GM19328 (cell line): ENCODE data around the gene RET.

ENCODE experiments used
- ATAC-seq: cut with Tn5 transposase; IDR thresholded peaks from one replicate; pipeline ENCODE4 v1.9.1; 2021; ENCODE audit warnings: mild to moderate bottlenecking, moderate library complexity; ENCODE audit not compliant: unreplicated experiment

The RET gene

DNA sequence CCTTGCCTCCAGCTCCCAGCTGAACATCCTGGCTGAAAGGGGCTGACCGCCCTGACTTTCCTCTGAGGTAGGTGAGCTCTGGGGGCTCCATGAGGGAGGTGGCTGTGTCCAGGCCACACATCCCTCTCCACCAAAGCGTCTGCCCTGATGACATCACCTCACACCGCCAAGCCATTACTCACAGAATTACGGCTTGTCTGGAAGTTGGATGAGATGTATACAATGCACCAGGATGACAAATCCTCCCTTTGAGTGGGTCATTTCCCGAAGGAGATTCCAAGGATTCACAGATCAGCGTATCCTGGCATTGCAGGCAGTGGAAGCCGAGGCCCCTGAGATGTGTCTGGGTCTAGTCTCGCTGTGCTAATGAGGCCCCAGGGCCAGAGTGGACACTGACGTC lies 15.1 kb upstream of the RET start:
- ATAC-seq: no peak

DNA sequence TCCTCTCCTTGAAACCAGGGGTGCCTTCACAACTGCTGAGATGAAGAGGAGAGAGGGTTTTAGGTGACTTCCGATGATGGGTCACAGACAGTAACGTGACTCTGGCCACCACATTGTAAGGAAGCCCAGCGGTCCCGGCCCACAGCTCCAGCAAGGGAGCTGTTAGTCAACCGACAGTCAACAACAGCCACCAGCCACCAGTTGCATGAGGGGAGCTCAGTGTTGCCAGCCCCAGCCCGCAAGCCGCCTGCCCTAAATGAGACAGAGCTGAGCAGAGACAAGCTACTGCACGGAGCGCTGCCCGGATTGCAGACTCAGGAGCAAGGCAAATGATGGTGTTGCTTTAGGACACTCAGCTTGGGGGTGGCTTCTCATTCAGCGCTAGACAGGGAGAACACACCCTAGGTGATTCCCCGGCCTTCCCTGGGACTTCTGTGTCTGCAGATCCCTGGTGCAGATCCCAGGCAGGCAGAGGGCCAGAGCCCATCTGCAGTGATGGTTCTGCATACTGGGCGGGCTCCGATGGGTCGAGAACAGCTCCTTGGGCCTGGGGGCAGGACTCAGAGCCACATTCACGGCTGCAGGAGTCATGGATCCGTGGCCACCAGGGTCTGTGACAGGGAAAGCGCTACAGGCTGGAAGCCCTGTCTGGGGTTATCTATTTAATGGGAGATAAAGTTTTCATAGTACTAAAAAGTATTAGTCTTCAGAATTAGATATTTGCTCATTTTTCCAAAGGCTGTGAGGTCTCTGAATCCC lies 14.3 kb upstream of the RET start:
- ATAC-seq: no peak

DNA sequence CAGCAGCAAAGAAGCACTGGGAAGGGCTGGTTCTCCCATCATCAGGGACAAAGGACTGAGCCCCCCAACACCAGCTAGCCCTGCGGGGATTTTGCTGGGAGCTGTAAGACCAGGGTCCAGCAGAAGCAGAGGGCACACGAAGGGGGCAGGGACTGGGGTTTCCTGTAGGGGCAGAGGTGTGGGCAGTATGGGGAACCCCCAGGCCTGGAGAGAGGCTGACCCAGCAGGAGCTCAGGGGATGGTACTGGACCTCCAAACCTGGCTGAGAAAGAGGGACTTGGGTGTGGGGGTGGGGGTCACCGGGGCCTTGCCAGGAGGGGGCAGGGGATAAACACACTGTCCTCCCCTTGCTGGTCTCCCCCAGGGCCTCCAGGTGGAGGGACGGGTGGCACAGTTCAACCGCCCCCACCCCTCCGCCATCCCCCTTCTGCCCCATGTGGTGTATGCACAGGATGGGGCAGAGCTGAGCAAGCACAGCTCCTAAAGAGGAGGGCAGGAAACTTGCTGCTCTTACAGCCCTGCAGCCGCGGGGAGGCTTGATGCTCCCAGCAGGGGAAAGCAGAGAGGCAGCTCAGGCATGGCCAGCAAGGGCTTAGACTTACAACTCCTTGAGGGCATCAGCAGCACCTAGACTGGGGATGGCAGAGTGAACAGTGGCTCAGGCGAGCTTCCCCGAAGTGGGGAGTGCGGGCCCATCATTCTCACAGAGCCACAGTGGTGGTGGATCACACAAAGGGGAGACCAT lies 12.4 kb upstream of the RET start:
- ATAC-seq: no peak

- ATAC-seq: no peak
Observed at GRCh38 chr10:43065234-43065633, 11.6 kb upstream of the RET start.

DNA sequence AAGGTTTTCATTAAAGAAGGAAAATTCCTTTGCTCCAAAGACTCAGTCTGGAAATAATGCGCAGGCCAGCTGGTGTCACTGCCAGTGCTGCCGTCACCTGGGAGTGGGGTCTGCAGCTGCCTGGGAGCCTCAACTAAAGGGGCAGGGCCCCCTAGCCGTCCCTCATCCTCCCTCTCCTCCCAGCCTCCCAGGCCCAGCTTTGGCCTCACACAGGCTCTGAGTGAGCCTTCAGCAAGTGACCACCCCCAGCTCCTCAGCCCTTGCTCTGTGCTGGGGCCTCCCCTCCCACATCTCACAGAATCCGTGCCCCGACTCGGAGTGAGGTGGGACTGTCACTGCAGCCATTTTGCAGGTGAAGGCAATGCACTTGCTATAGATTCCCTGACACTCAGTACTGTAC lies 11.1 kb upstream of the RET start:
- no peak for ATAC-seq

- no peak for ATAC-seq
Observed at GRCh38 chr10:43066481-43066880, 10.4 kb upstream of the RET start.

DNA sequence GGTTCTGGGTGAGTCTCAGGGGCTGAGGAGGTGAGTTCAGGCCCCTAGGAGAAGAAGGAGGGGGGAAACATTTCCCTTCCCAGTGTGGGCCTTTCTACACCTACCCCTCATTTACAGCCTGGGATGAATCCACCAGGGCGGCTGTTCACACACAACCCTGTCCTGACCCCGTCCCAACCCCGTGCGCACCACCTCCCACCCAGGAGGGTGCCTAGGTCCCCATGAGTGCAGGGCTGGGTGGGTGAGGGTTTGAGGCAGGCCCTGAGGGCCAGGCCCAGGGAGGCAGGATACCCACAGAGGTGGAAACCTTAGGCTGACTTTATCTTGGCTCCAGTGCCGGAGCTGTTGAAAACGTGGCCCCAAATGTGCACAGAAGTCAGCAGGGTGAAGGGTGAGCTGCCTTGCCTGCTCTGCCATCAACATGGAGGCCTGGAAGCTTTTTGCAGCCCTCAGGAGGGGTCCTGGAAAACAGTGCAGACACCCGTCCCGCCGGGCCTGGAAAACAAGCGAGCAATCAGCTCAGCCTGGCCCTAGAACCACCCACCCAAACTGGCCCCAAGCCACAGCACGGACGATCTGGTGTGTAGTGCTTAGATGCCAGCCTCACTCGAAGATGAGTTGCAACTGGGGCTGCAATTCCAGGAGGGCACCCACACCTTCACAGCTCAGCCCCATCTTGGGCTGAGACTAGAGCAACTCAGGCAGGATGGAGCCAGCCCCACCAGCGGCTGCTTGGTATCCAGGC lies 9.3 kb upstream of the RET start:
- ATAC-seq: no peak

DNA sequence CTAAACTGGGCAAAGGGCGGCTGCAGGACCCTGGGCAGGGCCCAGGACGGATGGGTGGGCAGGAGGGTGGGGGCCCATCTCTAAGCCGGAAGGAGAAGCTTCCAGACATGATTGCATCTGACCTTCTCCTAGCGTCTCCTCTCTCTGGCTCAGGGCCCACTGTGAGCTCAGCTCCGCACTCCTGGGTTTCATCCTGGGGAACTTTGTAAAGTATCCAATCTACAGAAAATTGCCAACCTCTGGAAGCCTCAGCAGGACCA lies 8.8 kb upstream of the RET start:
- no peak for ATAC-seq

GRCh38 chr10:43068471-43069210 lies 8.2 kb upstream of the RET start:
- no peak for ATAC-seq

DNA sequence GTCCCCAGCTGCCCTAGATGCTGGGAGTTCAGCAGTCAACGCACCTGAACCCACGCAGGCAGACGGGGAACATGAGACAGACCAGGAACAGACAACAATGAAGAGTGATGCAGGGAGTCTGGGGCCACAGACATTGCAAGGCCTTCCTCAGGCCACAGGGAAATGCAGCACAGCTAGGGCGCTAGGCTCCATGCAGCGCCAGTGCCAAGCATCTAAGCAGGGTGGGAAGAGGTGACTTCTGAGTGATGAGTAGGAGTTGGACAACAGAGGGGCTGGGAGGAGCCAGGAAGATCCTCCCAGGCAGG lies 7.7 kb upstream of the RET start:
- no peak for ATAC-seq

GRCh38 chr10:43069579-43069978 lies 7.3 kb upstream of the RET start:
- no peak for ATAC-seq

- ATAC-seq: no peak
Observed at GRCh38 chr10:43070121-43071085, 6.5 kb upstream of the RET start.

DNA sequence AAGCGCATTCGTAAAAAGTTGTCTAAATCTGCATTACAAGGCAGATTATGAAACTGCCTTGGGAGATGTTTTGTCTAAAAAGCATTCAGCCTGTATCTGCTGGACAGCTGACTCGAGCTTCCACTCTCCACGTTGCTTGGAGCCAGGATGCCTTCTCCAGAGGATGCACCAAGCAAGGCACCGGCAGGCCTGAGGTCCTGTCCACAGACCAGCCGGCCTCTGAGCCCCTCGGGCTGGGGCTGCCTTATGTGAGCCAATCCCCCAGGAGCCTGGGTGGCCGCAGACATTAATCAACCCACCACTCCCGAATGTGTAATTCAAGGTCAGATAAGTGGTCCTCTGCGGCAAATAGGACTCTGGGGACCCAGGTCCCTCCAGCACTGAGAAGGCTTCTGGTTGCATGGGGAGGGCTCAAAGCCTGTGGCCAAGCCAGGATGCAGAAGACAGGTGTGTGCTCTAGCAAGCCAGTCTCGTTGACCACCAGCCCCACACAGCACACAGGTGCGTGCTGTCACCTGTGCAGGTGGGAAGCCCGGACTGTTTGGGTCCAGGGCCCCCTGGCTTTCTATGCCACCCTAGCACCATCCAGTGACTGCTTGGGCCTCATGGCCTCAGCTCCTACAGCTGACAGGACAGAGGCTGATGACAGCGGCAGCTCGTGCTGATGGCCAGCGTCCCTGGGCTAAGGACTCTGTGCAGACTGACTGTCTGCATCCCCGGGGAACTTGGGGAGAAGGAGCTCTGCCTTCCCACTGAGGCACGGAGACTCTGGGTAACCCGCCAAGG lies 4.8 kb upstream of the RET start:
- no peak for ATAC-seq

GRCh38 chr10:43073191-43073590 lies 3.7 kb upstream of the RET start:
- no peak for ATAC-seq

GRCh38 chr10:43073721-43074120 lies 3.1 kb upstream of the RET start:
- no peak for ATAC-seq

GRCh38 chr10:43074409-43074808 lies 2.5 kb upstream of the RET start:
- no peak for ATAC-seq

- no peak for ATAC-seq
Observed at GRCh38 chr10:43074827-43075611, 1.9 kb upstream of the RET start.

GRCh38 chr10:43075612-43076003 lies 1.3 kb upstream of the RET start:
- no peak for ATAC-seq

DNA sequence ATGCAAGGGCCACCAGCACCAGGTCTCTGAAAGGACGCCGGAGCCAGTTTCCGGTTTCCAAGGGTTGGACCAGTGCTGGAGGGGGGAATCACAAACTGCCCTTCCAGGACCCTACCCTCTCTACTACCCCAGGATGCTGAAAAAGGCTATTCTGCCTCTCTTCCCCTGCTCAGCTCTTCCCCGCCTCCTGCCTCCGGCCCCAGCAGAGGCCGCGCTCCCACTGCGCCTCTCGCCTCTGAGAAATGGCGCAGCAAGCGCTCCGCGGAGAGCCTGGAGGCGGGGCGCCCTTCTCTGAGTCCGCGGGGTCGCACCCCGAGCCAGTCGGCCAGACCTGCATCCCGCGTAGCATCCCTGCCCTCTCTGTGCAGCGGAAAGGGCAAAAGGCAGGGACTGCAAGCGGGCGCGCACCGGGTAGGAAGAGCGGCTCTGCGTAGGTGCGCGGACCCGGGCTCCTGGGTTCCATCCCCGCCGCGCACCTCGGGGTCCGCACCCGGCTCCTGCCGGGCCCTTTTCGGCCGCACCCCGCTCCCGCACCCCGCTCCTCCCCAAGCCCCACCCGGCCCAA lies 476 bp upstream of the RET start:
- no peak for ATAC-seq
